ACHN (cell line): ENCODE measurements around the gene NOTCH4.
"Not testable (repeated sequence)": the region's sequence is repeated elsewhere in the genome, so short reads cannot be mapped to it uniquely, and the experiment has no call there.

Experiments
- DNase-seq: peaks from one replicate; pipeline ENCODE4 v3.0.0-alpha.2; 2015
- in situ Hi-C: cut with HindIII; loops from 2 replicates; pipeline ENCODE4 v1.10.0; 2017; ENCODE audit warnings: low sequenced_read_pairs, low pct_ligation_motif_present, low pct_unique_long_range_greater_than_20kb

NOTCH4 gene

DNA sequence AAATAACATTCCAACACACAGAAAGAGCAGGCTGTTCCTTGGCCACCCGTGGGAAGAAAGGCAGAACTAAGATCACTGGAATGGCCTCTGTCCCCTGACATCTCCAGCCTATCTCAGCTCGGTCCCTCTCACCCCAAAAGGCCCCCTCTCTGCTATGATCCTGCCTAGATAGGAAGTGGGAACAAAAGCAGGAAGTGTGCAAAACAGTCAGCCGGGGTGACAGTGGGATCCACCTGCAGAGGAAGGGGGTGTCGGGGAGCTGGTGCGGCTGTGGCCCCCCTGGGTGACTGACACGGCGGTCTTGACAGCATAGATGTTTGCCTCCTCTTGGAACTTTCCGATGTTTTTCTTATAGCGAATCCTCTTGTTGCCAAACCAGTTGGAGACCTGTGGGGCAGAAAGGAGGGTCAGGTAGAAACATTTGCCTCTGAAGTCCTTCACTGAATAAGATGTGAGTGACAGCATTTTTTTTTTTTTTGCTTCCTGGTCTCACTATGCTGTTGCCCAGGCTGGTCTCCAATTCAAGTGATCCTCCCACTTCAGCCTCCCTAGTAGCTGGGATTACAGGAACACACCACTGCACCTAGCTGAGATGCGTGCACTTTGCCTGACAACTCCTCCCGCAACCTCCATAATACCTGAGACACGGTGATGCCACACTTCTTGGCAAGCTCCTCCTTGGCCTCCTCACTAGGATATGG is 36.7 kb downstream of the NOTCH4 start:
- no peak for DNase-seq
- in situ Hi-C loops: no loop called here

DNA sequence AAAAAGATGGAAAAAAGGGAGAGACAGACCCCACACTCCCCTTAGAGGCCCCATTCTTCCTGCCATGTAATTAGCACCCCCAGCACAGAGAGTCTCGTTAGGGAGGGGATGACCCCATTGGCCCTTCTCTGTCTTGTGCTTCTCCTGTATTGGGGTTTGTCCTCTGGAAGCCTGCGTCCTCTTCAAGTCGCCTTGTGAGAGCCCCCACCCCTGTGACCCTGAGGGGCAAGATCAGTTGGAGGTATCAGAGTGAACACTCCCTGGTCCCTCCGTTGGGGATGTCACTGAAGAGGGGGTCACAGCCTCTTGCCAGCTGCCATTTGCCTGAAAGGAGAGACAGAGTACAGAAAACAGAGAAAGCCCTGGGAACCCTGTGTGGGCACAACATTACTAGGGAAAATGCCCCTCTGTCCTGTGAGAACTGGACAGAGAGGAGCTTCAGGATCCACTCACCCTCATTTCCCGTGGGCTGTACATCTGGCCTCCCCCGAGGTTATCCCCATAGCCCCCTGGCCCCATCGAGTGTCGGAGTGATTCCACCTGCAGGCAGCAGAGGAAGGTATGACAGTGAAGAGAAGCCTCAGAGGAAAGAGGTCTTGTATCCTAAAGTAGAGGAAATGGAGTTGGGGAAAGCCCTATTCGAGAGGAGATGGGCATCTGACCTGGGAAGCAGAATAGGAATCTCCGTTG is 37.6 kb downstream of the NOTCH4 start:
- DNase-seq, in situ Hi-C loops: not testable (repeated sequence)

DNA sequence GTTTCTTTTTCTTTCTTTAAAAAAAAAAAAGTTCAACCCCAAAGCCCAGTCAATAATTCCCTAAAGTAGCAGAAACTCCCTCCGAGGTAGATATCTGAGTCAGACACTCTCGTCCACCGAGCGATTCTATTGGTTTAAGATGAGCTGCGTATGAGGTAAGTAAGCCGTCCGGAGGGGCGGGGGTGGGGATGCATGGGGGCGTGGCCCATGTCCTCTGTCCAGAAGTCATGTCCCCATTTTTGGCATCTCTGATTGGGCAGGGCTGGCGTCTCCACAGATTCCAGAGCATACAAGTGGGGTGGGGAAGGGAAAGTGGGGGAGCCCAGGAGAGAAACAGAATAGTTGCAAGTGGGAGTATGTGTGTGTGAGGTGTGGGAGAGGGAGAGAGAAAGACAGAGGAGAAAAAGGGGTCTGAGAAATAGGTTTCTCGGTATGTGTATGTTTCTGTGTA is 38.2 kb downstream of the NOTCH4 start:
- DNase-seq: peak; percentile 91
- in situ Hi-C loops: not testable (repeated sequence)

DNA sequence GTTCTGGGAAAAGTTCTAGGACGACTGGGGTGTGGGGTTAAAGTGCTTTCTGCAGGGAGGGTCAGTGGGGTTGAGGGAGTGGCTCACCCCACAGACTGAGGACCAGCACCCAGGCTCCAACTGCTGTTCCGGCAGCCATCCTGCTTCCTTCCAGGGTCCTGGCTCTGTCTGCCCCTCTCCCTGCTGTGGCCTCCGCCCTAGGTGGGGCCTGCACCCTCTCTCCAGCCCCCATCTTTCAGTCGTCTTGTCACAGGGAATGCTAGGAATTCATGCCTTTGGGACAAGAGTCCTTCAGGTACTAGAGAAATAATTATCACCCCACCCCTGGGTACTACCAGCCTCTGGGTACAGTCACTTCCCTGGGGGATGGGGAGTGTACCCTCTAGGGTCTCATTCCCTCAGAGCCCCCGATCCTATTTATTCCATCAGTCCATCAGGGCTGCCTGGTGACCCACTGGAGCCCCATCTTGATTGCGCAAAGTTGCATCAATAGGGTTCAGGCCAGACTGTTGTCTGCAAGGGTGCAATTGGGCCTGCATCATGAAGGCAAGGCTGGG is 39.7 kb downstream of the NOTCH4 start, which contains the start of gene AGER:
AGER (minus strand) TSS at position 170 of the 557 bp plus-strand sequence; CDS start at position 139, 31 bp downstream.
- in situ Hi-C loops: no loop called here
- no peak for DNase-seq

DNA sequence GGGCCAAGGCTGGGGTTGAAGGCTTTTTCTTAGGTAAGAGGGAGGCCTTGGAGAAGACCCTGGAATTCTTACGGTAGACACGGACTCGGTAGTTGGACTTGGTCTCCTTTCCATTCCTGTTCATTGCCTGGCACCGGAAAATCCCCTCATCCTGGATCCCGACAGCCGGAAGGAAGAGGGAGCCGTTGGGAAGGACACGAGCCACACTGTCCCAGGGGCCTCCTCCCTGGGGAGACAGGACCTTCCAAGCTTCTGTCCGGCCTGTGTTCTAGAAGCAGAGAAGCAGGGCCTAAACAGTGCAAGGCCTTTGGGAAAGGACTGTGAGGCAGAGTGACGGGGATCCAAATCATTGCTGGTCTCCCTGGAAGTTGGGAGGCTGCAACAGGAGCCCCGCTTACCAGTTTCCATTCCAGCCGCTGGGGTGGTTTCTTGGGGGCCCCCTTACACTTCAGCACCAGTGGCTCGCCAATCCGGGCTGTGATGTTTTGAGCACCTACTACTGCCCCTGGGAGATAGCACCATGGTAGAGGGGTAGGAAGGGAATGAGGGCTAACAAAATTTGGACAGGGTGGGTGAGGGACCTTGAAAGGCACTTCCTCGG is 40.3 kb downstream of the NOTCH4 start:
- DNase-seq: no peak
- in situ Hi-C loops: no loop called here

DNA sequence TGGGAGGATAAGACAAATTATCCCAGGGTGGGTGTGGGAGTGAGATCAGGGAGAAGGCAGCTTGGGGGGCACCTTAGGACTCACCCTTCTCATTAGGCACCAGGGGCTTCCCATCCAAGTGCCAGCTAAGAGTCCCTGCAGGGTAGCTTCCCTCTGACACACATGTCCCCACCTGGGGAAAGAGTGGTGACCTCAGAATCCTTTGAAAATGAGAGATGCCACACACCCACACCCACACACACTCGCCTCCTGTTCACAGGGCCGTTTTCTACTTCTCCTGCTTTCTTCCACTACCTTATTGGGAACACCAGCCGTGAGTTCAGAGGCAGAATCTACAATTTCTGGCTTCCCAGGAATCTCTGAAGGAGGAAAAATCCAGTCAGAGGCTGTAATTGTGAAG is 40.8 kb downstream of the NOTCH4 start:
- DNase-seq: no peak
- in situ Hi-C loops: no loop called here

DNA sequence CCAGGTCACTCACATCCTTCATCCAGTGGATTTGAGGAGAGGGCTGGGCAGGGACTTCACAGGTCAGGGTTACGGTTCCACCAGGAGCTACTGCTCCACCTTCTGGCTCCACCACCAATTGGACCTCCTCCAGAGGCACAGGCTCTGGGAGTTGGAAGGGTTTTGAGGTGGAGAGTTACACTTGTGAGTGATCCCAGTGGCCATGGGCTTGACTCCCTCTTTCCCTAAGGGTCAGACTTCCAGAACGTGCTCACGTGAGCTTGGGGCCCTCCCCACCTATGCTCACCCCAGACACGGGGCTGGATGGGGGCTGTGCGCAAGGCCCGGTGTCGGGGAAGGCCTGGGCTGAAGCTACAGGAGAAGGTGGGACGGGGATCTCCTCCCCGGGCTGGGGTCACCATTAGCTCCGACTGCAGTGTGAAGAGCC is 41.3 kb downstream of the NOTCH4 start:
- in situ Hi-C loops: no loop called here
- DNase-seq: no peak

DNA sequence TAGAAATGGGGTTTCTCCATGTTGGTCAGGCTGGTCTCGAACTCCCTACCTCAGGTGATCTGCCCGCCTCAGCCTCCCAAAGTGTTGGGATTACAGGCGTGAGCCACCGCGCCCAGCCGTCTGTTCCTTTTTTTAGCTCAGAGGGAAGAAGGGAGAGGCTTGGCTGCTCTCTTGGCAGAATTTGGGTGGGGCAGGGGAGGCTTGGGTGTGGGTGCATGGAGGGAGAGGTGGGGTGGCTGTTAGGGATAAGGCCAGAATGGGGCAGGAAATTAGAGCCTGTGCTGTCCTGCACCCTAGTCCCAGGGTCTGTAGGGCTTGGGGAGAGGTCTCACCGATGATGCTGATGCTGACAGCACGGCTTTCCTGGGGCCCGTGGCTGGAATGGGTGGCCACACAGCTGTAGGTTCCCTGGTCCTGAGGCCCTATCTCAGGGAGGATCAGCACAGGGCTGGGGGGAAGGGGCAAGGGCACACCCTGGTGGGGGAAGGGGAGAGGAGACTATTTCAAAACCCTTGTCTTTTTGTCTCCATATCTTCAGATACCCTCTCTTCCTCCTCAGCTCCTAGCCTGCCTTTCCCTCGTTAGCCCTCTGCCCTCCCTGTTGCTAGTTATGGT is 41.8 kb downstream of the NOTCH4 start:
- in situ Hi-C loops: no loop called here
- DNase-seq: no peak

DNA sequence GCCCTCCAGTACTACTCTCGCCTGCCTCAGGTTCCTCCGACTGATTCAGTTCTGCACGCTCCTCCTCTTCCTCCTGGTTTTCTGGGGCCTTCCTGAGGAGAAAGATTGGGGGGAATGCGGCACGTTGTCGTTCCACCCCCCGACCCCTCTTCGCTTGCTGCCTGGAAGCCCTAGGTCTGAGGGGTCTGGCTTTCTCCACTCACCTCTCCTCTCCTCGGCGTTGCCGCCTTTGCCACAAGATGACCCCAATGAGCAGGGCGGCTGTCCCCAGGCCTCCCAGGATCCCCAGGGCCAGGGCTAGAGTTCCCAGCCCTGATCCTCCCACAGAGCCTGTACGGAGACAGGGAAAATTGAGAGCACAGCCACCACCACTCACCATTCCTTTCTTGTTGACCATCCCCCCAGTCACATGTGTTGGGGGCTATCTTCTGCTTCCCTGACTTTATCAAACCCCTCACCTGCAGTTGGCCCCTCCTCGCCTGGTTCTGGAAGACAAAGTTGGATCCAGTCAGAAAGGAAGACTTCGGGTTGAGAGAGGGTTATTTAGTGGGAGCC is 42.6 kb downstream of the NOTCH4 start:
- DNase-seq: no peak
- in situ Hi-C loops: no loop called here

DNA sequence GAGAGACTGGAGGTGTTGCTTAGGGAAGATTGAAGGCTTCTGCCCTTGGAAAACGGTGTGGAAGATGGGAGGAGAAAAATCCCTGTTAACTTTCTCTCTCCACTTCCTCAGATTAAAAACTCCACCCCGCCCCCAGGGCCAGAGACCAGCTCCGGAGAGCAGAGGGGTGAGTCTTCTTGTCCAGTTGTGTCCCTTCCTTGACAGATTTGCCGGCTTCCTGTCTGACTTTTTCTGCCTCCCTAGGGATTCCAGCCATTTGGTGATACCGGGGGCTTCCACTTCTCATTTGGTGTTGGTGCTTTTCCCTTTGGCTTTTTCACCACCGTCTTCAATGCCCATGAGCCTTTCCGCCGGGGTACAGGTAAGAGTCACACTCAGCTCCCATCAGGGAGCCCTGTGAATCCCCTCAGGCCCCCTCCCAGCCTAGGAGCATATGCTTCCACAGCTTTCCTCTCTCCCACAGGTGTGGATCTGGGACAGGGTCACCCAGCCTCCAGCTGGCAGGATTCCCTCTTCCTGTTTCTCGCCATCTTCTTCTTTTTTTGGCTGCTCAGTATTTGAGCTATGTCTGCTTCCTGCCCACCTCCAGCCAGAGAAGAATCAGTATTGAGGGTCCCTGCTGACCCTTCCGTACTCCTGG is 44.0 kb downstream of the NOTCH4 start:
- in situ Hi-C loops: no loop called here
- no peak for DNase-seq

DNA sequence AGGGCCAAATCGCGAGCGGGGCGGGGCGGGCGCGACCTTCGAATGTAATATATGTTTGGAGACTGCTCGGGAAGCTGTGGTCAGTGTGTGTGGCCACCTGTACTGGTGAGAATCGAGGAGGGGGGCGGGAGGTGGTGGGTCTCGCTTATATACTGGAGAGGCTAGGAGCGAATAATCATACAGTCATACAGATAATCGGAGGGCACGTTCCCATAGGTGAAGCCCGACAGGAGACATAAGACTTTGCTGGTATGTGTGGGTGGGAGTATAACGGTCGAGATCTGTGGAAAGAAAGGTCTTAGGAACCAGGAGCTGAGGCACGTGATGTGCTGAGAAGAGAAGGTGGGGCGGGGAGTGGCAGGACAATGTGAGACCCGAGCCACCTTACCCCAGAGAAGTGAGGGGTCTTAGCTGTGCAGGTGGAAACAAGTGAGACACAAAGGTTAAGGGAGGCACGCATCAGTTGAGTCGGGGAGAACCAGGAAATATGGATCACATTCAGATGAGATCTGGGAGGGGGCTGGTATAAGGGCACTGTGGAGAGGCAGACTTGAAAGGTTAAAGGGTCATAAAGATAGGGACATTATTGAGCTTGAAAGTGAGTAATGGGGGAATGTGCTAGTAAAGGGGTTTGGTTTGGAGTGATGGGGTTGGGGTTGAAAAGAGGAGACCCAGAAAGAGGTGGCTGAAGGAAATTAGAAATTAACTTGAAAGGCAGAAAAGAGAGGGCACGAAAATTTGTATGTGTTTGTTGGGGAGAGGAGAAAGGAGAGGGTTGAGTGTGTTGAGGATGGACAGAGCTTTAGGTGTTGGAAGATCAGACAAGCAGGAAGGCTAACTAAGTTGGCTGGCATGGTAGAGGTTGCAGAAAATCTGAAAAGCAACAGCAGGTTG is 45.1 kb downstream of the NOTCH4 start:
- peak; percentile 11 for DNase-seq
- in situ Hi-C loops: no loop called here

DNA sequence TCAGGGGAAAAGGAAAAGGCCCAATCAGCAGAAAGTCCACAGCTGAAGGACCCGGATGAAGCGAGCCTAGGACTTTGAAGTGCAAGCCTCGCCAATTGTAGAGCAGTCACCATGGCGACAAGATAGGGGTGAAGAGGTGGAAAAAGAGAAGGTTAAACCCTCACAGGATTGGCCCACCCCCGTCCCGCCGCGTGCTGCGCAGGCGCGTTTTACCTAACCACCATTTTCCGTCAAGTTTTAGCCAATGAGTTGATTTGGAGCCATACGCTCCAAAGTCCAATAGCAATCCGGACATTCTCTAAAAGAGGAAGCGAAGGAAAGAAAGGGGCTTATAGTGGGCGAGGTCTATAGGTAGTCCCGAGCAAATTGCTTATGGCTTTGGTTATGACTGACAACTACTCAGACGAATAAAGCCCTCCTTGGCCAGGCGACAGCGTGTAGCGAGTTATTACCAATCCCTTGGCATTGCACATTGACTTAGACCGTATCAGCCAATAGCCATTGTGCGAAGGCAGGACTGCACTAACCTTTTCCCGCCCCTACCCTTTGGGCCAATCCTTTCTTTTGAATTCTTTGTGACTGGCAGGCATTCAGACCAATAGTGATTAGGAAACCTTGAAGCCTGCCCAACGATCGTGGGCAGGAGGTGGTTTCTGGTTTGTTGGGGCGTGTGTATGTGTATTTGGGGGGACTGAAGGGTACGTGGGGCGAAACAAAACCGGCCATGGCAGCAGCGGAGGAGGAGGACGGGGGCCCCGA is 45.9 kb downstream of the NOTCH4 start, which contains the start of gene RNF5:
RNF5 (plus strand) TSS at position 618 of the 759 bp plus-strand sequence; CDS start at position 725, 107 bp downstream.
- in situ Hi-C loops: no loop called here
- DNase-seq: peak; percentile 99

DNA sequence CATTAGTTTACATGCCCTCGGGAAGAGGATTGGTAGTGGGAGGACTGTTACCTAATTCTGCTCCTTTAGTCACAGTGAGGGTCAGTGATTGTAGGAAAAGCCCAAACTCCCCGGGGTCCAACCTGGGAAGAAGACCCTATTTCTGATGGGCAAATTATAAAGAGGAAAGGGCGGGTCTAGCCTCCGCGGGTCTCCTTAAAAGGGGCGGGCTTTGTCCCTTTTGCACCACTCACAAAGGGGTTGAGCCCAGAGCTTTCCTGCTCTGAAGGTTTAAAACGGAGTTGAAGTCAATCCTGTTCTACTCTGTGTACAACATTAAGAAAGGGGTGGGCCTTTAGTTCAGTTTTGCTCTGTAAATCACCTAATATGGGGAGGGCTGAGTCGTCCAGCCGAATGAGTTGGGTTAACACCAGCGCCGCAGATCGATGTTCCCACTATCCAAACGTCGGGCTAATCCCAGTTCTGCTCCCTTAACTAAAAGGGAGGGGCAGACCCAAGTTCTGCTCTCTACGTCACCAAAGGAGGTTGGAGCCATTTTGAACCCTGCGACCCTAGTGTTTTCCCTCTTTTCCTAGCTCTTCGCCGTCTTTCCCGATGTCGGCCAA is 46.6 kb downstream of the NOTCH4 start:
- in situ Hi-C loops: no loop called here
- DNase-seq: peak; percentile 67

DNA sequence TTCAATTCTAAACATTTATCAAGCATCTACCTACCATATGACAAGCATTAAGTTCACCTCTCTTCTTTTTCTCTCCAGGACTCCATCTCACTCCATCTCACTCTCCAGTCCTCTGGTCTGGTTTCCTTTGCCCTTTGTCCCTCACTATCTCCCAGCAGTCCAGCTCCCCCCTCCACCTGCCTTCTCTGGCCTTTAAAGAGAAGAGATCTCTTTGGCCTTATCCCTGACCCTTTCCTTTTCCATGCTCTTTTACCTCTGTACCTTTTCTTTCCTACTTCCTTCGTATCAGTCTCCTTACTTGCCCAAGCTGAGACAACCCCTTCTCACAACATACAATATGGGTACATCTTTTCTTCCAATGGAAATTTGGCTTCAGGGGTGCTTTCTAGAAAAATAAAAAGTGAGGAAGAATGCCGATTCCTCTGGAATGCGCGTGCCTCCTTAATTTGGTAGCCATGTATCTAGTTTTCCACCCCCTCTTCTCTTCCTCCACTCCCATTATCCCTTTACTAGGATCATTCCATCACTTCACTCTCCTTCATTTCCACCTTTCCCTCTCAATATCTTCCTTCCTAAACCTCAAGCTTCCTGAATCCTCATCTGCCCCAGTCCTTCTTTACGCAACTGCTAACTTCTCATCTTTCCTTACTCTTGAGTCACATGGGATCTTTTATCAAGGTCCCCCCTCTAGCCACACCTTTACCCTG is 47.2 kb downstream of the NOTCH4 start:
- in situ Hi-C loops: no loop called here
- peak; percentile 42 for DNase-seq

DNA sequence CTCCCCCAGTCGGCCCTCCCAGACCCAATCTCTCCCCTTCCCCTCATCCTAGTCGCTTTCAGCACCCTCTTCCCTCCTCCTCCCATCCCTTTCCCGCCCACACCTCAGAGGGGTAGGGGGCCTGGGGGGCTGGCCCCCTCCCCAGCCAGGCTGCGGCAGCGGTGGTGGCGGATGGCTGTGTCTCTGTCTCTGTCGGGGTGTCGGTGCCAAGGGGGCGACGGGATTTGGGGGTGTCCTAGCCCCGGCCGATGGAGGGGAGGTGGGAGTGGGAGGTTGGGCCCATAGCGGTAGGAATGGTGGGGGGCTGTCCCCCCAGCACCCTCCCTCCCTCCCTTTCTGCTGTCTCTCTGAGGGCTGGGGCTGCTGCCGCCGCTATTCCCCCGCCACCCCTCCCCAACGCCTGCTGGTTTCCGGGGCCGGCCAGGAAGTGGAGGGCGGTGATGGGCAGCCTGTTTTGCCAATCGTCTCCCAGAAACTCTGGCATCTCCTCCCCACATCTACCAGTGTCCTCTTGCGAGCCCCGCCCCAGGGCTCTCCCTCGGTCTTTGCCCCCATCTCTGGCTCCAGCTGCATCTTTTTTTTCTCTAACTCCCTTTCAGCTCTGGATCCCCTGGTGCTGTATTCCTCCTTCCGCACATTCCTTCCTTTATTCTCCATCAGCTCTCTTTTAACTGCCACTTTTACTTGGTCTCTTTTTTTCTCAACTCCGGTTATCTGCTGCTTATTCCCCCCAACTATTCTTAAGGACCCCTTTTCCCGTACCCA is 48.0 kb downstream of the NOTCH4 start, which contains the start of gene AGPAT1:
AGPAT1 (minus strand) TSS at position 374 of the 765 bp plus-strand sequence. CDS start 4,588 bp downstream, outside the sequence.
- in situ Hi-C loops: no loop called here
- DNase-seq: peak; percentile 91
